ENCODE data around the gene KISS1.

The KISS1 gene

GRCh38 chr1:204143276-204144041 is 52.8 kb downstream of the KISS1 start:
- no peak for DNase-seq
- intact Hi-C loops (cut with DNase I) = no loop called here

GRCh38 chr1:204142032-204142974 is 54.0 kb downstream of the KISS1 start:
- no peak for DNase-seq
- intact Hi-C loops (cut with DNase I) = no loop called here

GRCh38 chr1:204141131-204141530 is 55.2 kb downstream of the KISS1 start:
- intact Hi-C loops (cut with DNase I) = no loop called here
- DNase-seq = no peak

Measured in posterior cingulate gyrus (tissue), 11 donors.